Measurements from ENCODE around the gene JHY.

- TF ChIP-seq RCOR1 (IDR thresholded peaks at IDR 0.05; ENCODE audit: insufficient replicate concordance, low read length) = no peak
- no peak for TF ChIP-seq CTCF (conservative IDR thresholded peaks at IDR 0.05; ENCODE audit: low read depth, low read length)
- no peak for TF ChIP-seq MAZ (IDR thresholded peaks at IDR 0.05; ENCODE audit: borderline replicate concordance, low read depth, low read length)
Measured at GRCh38 chr11:122902951-122903350, 20.4 kb downstream of the JHY start.
